CD4-positive, alpha-beta T cell (primary cell): ENCODE measurements around the gene FAM124B. TPM values are rescaled to one million over a fixed set of nuclear protein-coding genes. Genes with fewer than 3 reads are reported as not detected.

Experiments used
- ATAC-seq: fragments of 200-7000 bp; cut with Tn5 transposase; one replicate; pipeline ENCODE4 v1.10.0; 2022; ENCODE audit warnings: mild to moderate bottlenecking; ENCODE audit not compliant: poor library complexity
- CTCF ChIA-PET: fragments of 350-600 bp; sonication (Branson Sonifier 250); formaldehyde crosslinking; loops from one replicate; lab custom pipeline; 2021; ENCODE audit warnings: antibody characterized with exemption, inconsistent platforms; lab: Charles Lee
- POLR2A ChIA-PET: fragments of 350-600 bp; sonication (Branson Sonifier 250); formaldehyde crosslinking; loops from one replicate; lab custom pipeline; 2021; ENCODE audit warnings: antibody characterized with exemption, inconsistent platforms; lab: Charles Lee
- DNase-seq, 14 experiments: peaks; one replicate each; pipeline ENCODE4 v3.0.0-alpha.2; 2013 to 2020; ENCODE audit warnings: mixed read lengths in 2 of 14
- H3K27ac ChIP-seq, 2 donors: one replicate each; pipeline versions ENCODE4 v1.5.1 to v1.7.0; 2013; ENCODE audit warnings: low read length in 2 of 2, low read depth in 1 of 2, mild to moderate bottlenecking in 1 of 2
- H3K27me3 ChIP-seq, 2 experiments: 1 replicate in 1 of 2; 2 replicates in 1 of 2; pipeline versions ENCODE4 v1.6.1 to v1.7.0; 2013; ENCODE audit warnings: low read length in 2 of 2, control low read depth in 1 of 2, mild to moderate bottlenecking in 1 of 2, moderate library complexity in 1 of 2; ENCODE audit not compliant: insufficient read depth in 2 of 2, control insufficient read depth in 1 of 2
- H3K36me3 ChIP-seq: one replicate; pipeline ENCODE4 v1.6.1; 2013; ENCODE audit warnings: low read length, control low read depth; ENCODE audit not compliant: insufficient read depth
- H3K4me1 ChIP-seq: one replicate; pipeline ENCODE4 v1.6.1; 2013; ENCODE audit warnings: low read length, control low read depth; ENCODE audit not compliant: insufficient read depth
- H3K4me3 ChIP-seq: one replicate; pipeline ENCODE4 v1.5.1; 2013; ENCODE audit warnings: mild to moderate bottlenecking, low read length, moderate library complexity
- H3K9me3 ChIP-seq, 2 experiments: 1 replicate in 1 of 2; 2 replicates in 1 of 2; pipeline versions ENCODE4 v1.6.1 to v1.7.0; 2013; ENCODE audit warnings: low read length in 2 of 2, mild to moderate bottlenecking in 2 of 2, control low read depth in 1 of 2, moderate library complexity in 1 of 2; ENCODE audit not compliant: control insufficient read depth in 1 of 2, insufficient read depth in 1 of 2
- H3K27ac Mint-ChIP-seq: one replicate; pipeline ENCODE4 v1.8.0; 2020; ENCODE audit warnings: mixed read lengths
- H3K27me3 Mint-ChIP-seq: one replicate; pipeline ENCODE4 v1.8.0; 2021; ENCODE audit warnings: mixed read lengths
- H3K36me3 Mint-ChIP-seq: one replicate; pipeline ENCODE4 v1.8.0; 2021; ENCODE audit warnings: low read depth, mixed read lengths
- H3K4me1 Mint-ChIP-seq: one replicate; pipeline ENCODE4 v1.8.0; 2021; ENCODE audit warnings: low read depth, mixed read lengths
- H3K4me3 Mint-ChIP-seq: one replicate; pipeline ENCODE4 v1.8.0; 2020; ENCODE audit warnings: mild to moderate bottlenecking, mixed read lengths
- H3K9me3 Mint-ChIP-seq: one replicate; pipeline ENCODE4 v1.8.0; 2020; ENCODE audit warnings: mixed read lengths
- intact Hi-C, 2 experiments: fragments of 100-400 bp; cut with DNase I in 1 of 2; cut with micrococcal nuclease in 1 of 2; formaldehyde crosslinking; loops; one replicate each; pipeline versions ENCODE4 v1.15.1 to v1.9.0; 2023 to 2025; cut with DNase I, micrococcal nuclease
- total RNA-seq, 174 experiments: library from RNA in 2 of 174; stranded (reverse) in 2 of 174; gene quantifications; one replicate each; pipeline ENCODE4 v1.2.3 and lab custom pipeline; 2021 to 2026
- TF ChIP-seq, protein P1 (sequence below): fragments of 200-600 bp; IDR thresholded peaks from one replicate; pipeline ENCODE4 v1.8.0; 2022; ENCODE audit warnings: antibody characterized with exemption, mild to moderate bottlenecking

FAM124B gene
- total RNA-seq, 2 experiments from 2014 or later = 1.1 to 1.3 TPM

DNA sequence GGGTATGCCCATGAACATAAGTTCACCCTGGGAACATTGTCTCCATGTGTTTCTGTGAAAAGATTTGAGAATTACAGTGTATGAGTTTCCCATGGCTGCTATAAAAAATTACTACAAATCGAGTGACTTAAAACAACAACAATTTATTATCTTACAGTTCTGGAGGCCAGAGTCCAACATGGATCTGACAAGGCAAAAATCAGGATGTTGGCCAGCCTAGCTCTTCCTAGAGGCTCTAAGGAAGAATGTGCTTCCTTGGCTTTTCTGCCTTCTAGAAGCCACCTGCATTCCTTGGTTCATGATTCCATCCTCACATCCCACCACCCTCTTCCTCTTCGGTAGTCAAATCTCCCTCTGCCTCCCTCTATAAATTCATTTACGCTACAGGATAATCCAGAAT, 38.6 kb downstream of the FAM124B start:
- Mint-ChIP-seq H3K9me3 (no peaks in the 10 kb centered on the region), H3K36me3 (no peaks in the 10 kb centered on the region), H3K4me1 (no peaks in the 10 kb centered on the region), H3K27me3 (no peaks in the 10 kb centered on the region), H3K4me3 (no peak overlapping the region), H3K27ac (no peak overlapping the region)
- TF ChIP-seq, protein P1, sequence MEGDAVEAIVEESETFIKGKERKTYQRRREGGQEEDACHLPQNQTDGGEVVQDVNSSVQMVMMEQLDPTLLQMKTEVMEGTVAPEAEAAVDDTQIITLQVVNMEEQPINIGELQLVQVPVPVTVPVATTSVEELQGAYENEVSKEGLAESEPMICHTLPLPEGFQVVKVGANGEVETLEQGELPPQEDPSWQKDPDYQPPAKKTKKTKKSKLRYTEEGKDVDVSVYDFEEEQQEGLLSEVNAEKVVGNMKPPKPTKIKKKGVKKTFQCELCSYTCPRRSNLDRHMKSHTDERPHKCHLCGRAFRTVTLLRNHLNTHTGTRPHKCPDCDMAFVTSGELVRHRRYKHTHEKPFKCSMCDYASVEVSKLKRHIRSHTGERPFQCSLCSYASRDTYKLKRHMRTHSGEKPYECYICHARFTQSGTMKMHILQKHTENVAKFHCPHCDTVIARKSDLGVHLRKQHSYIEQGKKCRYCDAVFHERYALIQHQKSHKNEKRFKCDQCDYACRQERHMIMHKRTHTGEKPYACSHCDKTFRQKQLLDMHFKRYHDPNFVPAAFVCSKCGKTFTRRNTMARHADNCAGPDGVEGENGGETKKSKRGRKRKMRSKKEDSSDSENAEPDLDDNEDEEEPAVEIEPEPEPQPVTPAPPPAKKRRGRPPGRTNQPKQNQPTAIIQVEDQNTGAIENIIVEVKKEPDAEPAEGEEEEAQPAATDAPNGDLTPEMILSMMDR = no peak
- Histone ChIP-seq H3K27ac (no peak overlapping the region), H3K27me3 (no peaks in the 10 kb centered on the region), H3K4me3 (no peak overlapping the region), H3K36me3 (no peaks in the 10 kb centered on the region), H3K4me1 (no peaks in the 10 kb centered on the region), H3K9me3 (no peaks in the 10 kb centered on the region)
- intact Hi-C loops = no loop called here
- ChIA-PET POLR2A (no interaction called here), CTCF (no interaction called here)
- no peak for DNase-seq
- no peak for ATAC-seq

- no peaks in the 10 kb centered on the region for H3K9me3 ChIP-seq
- TF ChIP-seq, protein P1 = no peak
- no peaks in the 10 kb centered on the region for H3K4me1 Mint-ChIP-seq
- ChIA-PET POLR2A (no interaction called here), CTCF (interaction anchor here (1.0 kb wide), 1 partner anchor 1299 kb away, joined by 3 read pairs; no protein-coding TSS in a partner anchor)
- H3K4me3 Mint-ChIP-seq = no peak overlapping the region
- no peaks in the 10 kb centered on the region for H3K9me3 Mint-ChIP-seq
- no peak overlapping the region for H3K4me3 ChIP-seq
- no peak overlapping the region for H3K27ac Mint-ChIP-seq
- intact Hi-C loops = no loop called here
- no peaks in the 10 kb centered on the region for H3K27me3 Mint-ChIP-seq
- no peaks in the 10 kb centered on the region for H3K36me3 Mint-ChIP-seq
- no peaks in the 10 kb centered on the region for H3K27me3 ChIP-seq
- no peak for DNase-seq
- H3K27ac ChIP-seq = no peak overlapping the region
- H3K36me3 ChIP-seq = no peaks in the 10 kb centered on the region
- H3K4me1 ChIP-seq = no peaks in the 10 kb centered on the region
- no peak for ATAC-seq
Measured at GRCh38 chr2:224362094-224362493, 39.8 kb downstream of the FAM124B start.

DNA sequence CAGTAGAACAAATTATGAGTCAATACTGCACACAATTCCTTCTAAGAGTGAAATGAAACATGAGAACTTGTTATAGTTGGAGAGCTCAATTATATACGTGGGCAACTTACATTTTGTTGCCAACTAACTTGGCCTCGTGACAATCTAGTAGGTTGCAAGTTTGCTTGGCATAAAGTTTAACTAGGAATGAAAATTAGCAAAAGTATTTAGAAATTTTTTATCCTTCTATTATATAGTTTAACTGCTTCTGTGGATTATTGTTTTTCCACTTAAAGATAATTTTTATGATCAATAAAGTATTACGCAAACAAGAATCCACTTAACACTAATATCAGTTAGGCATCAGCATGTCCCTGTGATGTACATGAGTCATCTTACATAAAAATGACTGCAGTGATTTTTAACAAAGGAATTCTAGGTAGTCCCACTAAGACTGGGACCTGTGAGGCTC, 41.1 kb downstream of the FAM124B start:
- H3K27ac Mint-ChIP-seq = no peak overlapping the region
- intact Hi-C loops = no loop called here
- H3K4me1 Mint-ChIP-seq = no peaks in the 10 kb centered on the region
- no peaks in the 10 kb centered on the region for H3K27me3 Mint-ChIP-seq
- no peak for DNase-seq
- H3K36me3 Mint-ChIP-seq = no peaks in the 10 kb centered on the region
- ChIA-PET POLR2A (no interaction called here), CTCF (no interaction called here)
- H3K4me3 Mint-ChIP-seq = no peak overlapping the region
- TF ChIP-seq, protein P1 = no peak
- Histone ChIP-seq H3K27me3 (no peaks in the 10 kb centered on the region), H3K36me3 (no peaks in the 10 kb centered on the region), H3K4me3 (no peak overlapping the region), H3K27ac (no peak overlapping the region), H3K9me3 (no peaks in the 10 kb centered on the region), H3K4me1 (no peaks in the 10 kb centered on the region)
- no peaks in the 10 kb centered on the region for H3K9me3 Mint-ChIP-seq
- ATAC-seq = no peak
